Epithelial cell of proximal tubule (primary cell): ENCODE results near the gene CHST1. TPM values are rescaled to one million over a fixed set of nuclear protein-coding genes. Genes with fewer than 3 reads are reported as not detected.

Experiments
- DNase-seq: peaks from one replicate; pipeline ENCODE4 v3.0.0-alpha.2; 2011; ENCODE audit warnings: low read depth
- H3K4me3 ChIP-seq: 2 replicates; pipeline ENCODE4 v1.5.1; 2011; ENCODE audit warnings: low read depth, mild to moderate bottlenecking, low read length
- CTCF ChIP-seq: conservative IDR thresholded peaks from 2 replicates; pipeline ENCODE4 v1.5.1; 2012; ENCODE audit warnings: low read depth, mild to moderate bottlenecking, low read length
- total RNA-seq: library from RNA; depleted of rRNA; stranded (reverse); fragments of >200 nt; gene quantifications from 2 replicates; pipeline ENCODE4 v1.2.3, GENCODE V29; 2015

The CHST1 gene
- total RNA-seq, 1 donor from 2014 or later: 1.5 TPM

DNA sequence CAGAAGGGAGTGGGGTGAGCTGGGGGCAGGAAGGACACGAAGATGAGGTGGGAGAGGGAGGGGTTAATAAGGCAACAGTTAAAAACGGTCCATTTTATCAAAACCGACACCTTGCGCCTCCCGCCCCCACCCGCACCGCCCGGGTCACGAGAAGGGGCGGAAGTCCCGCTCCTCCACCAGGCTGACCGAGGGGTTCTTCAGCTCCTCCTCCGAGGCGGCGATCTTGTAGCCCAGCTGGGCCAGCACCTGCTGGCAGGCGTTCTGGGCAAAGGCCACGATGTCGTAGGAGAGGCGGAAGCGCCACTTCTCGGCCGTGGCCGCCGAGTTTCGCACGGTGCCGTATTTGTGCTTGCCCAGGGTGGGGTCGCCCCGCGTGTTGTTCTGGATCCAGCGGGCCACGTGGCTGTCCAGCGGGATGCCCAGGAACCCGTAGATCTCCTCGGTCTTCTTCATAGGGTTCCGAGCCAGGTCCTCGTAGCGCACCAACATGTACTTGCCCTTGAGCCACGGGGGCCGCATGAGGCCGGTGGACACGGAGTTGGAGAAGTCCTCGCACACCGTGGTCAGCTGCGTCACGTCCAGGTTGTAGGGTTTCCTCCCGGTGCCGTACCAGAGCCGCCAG is 15.8 kb downstream of the CHST1 start:
- H3K4me3 ChIP-seq: no peak overlapping the region
- TF ChIP-seq CTCF: no peak
- no peak for DNase-seq

- no peak for TF ChIP-seq CTCF
- DNase-seq: no peak
- H3K4me3 ChIP-seq: no peak overlapping the region
These were observed 16.5 kb downstream of the CHST1 start for GRCh38 chr11:45648931-45649330.

GRCh38 chr11:45647786-45648185 is 17.6 kb downstream of the CHST1 start:
- no peak overlapping the region for H3K4me3 ChIP-seq
- TF ChIP-seq CTCF: no peak
- DNase-seq: no peak

DNA sequence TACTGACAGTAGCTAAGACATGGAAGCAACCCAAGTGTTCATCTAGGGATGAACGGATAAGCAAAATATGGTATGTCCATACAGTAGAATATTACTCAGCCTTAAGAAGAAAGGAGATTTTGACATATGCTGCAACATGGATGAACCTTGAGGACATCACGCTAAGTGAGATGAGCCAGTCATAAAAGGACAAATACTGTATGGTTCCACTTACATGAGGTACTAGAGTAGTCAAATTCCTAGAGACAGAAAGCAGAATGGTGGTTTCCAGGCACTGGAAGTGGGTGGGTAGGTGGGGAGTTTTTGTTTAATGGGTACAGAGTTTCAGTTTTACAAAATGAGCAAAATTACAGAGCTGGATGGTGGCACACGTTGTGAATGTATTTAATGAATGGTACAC is 18.1 kb downstream of the CHST1 start:
- no peak for TF ChIP-seq CTCF
- no peak for DNase-seq
- no peak overlapping the region for H3K4me3 ChIP-seq

GRCh38 chr11:45646275-45646927 is 19.0 kb downstream of the CHST1 start:
- no peak for TF ChIP-seq CTCF
- H3K4me3 ChIP-seq: no peak overlapping the region
- DNase-seq: no peak

DNA sequence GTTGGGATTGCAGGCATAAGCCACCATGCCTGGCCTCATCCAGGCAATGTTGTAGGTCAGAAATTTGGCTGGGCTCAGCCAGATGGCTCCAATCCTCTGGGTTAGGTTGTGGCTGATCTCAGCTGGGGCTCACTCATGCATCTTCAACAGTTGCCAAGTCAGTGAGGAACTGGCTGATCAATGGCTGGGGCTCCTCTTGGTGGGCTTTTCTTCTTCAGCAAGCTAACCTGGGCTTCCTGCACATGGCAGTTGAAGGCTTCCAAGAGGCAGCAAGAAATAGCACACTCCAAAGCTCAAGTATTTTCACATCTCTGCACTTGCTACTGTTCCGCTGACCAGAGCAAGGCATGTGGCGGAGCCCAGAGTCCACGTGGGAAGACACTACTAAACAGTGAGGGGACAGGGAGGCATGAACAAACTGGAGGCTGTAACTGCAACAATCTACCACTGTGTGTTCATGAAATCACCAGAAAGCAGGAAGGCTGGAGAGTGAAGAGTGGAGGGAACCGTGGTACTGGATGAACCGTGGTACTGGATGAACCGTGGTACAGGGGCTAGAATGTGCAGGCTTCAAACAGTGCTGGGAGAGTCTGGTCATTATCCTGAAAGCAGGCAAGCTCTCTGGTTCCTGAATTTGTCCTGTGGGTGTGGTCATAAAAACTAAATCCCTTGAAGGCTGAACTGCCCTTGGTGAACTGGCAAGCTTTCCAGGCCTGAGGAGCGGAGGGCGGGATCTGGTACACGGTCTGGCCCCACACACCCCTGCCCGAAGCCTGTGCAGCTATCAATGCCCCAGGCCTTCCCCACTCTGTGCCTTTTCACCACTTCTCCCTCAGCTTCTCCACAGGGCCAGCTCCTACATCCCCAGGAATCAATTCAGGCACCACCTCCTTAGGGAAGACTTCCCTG is 20.2 kb downstream of the CHST1 start:
- no peak for TF ChIP-seq CTCF
- H3K4me3 ChIP-seq: no peak overlapping the region
- DNase-seq: no peak
